SH-SY5Y (cell line): ENCODE data around the gene TUBGCP2.

Experiments used
- GATA2 ChIP-seq: IDR thresholded peaks from 2 replicates; pipeline ENCODE4 v1.6.1; 2011; ENCODE audit warnings: mild to moderate bottlenecking, low read depth, low read length
- GATA3 ChIP-seq: IDR thresholded peaks from 2 replicates; pipeline ENCODE4 v1.6.1; 2011; ENCODE audit warnings: low read depth, mild to moderate bottlenecking, low read length, moderate library complexity

DNA sequence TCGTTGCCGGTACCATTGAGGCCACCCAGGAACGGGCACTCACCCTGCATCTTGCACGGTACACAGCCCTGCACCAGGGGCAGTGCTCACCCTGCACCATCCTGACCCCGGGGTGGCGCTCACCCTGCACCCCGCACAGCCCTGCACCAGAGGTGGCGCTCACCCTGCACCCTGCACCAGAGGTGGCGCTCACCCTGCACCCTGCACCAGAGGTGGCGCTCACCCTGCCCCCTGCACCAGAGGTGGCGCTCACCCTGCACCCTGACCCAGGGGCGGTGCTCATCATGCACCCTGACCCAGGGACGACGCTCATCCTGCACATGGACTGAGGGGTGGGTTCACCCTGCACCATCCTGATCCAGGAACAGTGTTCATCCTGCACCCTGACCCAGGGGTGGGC, 6.4 kb downstream of the TUBGCP2 start:
- TF ChIP-seq GATA2 (no peak), GATA3 (no peak)
